ENCODE data around the gene BCL11B. TPM values are rescaled to one million over a fixed set of nuclear protein-coding genes. Genes with fewer than 3 reads are reported as not detected.

Gene BCL11B
- total and polyA plus RNA-seq, 2 donors (not counting 1 experiment from before 2014, with no cell fraction given), result under 0.01 TPM; not detected in 1

DNA sequence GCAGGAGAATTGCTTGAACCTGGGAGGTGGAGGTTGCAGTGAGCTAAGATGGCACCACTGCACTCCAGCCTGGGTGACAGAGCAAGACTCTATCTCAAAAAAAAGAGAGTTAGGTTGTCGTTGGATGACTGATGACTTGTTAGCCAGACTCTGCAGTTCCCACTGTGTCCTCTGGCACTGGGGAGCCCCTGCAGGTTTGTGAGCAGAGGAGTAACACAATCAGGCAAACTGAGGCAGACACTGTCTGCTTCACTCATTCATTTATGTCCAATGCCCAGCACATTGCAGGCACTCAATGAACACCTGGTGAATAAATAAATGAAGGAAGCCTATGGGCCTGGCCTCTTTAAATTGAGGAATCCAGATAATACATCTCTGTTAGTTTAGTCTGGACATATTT is 41.2 kb upstream of the BCL11B start:
- no peak for TF ChIP-seq CTCF (conservative IDR thresholded peaks at IDR 0.05 in 1 of 2, IDR thresholded peaks at IDR 0.05 in 1 of 2; ENCODE audit: low read depth in 1 of 2, low read length in 2 of 2)
- TF ChIP-seq EZH2 (IDR thresholded peaks at IDR 0.05; ENCODE audit: low read length, missing control alignments), result no peak
- Histone ChIP-seq H3K4me1 (ENCODE audit: control insufficient read depth, extremely low read depth, insufficient read depth, low read length) (no peaks in the 10 kb centered on the region), H3K4me2 (ENCODE audit: extremely low read depth, insufficient read depth, low read length) (no peak overlapping the region), H2AFZ (ENCODE audit: low read length) (no peak overlapping the region), H3K27ac (ENCODE audit: insufficient read depth, low read length) (no peak overlapping the region), H3K9ac (ENCODE audit: insufficient read depth, low read length) (no peak overlapping the region), H3K4me3 (replicated peaks in 1 of 4; ENCODE audit: control extremely low read depth in 1 of 4, insufficient read depth in 1 of 4, low read depth in 3 of 4, low read length in 4 of 4) (no peak overlapping the region), H3K27me3 (ENCODE audit: control insufficient read depth, insufficient read depth, low read length) (no peaks in the 10 kb centered on the region), H3K9me3 (ENCODE audit: control insufficient read depth, insufficient read depth, low read depth, low read length) (no peaks in the 10 kb centered on the region), H3K79me2 (ENCODE audit: control insufficient read depth, insufficient read depth, low read length) (no peaks in the 10 kb centered on the region), H3K36me3 (ENCODE audit: control insufficient read depth, insufficient read depth, low read length) (no peaks in the 10 kb centered on the region), H4K20me1 (ENCODE audit: control insufficient read depth, extremely low read depth, insufficient read depth, low read length) (no peaks in the 10 kb centered on the region)
- no peak for DNase-seq (ENCODE audit: low read depth in 2 of 2)

GRCh38 chr14:99312106-99312505 is 40.1 kb upstream of the BCL11B start:
- Histone ChIP-seq H4K20me1 (ENCODE audit: control insufficient read depth, extremely low read depth, insufficient read depth, low read length) (no peaks in the 10 kb centered on the region), H3K4me3 (replicated peaks in 1 of 4; ENCODE audit: control extremely low read depth in 1 of 4, insufficient read depth in 1 of 4, low read depth in 3 of 4, low read length in 4 of 4) (no peak overlapping the region), H3K4me2 (ENCODE audit: extremely low read depth, insufficient read depth, low read length) (no peak overlapping the region), H3K27me3 (ENCODE audit: control insufficient read depth, insufficient read depth, low read length) (no peaks in the 10 kb centered on the region), H3K79me2 (ENCODE audit: control insufficient read depth, insufficient read depth, low read length) (no peaks in the 10 kb centered on the region), H3K36me3 (ENCODE audit: control insufficient read depth, insufficient read depth, low read length) (no peaks in the 10 kb centered on the region), H3K9ac (ENCODE audit: insufficient read depth, low read length) (no peak overlapping the region), H3K27ac (ENCODE audit: insufficient read depth, low read length) (no peak overlapping the region), H3K9me3 (ENCODE audit: control insufficient read depth, insufficient read depth, low read depth, low read length) (no peaks in the 10 kb centered on the region), H3K4me1 (ENCODE audit: control insufficient read depth, extremely low read depth, insufficient read depth, low read length) (no peaks in the 10 kb centered on the region), H2AFZ (ENCODE audit: low read length) (no peak overlapping the region)
- TF ChIP-seq EZH2 (IDR thresholded peaks at IDR 0.05; ENCODE audit: low read length, missing control alignments) (no peak), CTCF (conservative IDR thresholded peaks at IDR 0.05 in 1 of 2, IDR thresholded peaks at IDR 0.05 in 1 of 2; ENCODE audit: low read depth in 1 of 2, low read length in 2 of 2) (no peak)
- DNase-seq (ENCODE audit: low read depth in 2 of 2), result no peak

- no peak for DNase-seq (ENCODE audit: low read depth in 2 of 2)
- TF ChIP-seq CTCF (conservative IDR thresholded peaks at IDR 0.05 in 1 of 2, IDR thresholded peaks at IDR 0.05 in 1 of 2; ENCODE audit: low read depth in 1 of 2, low read length in 2 of 2), result no peak
- no peak for TF ChIP-seq EZH2 (IDR thresholded peaks at IDR 0.05; ENCODE audit: low read length, missing control alignments)
- H3K36me3 ChIP-seq (ENCODE audit: control insufficient read depth, insufficient read depth, low read length), result no peaks in the 10 kb centered on the region
- H3K27ac ChIP-seq (ENCODE audit: insufficient read depth, low read length), result no peak overlapping the region
- no peak overlapping the region for H3K4me3 ChIP-seq (replicated peaks in 1 of 4; ENCODE audit: control extremely low read depth in 1 of 4, insufficient read depth in 1 of 4, low read depth in 3 of 4, low read length in 4 of 4)
- H2AFZ ChIP-seq (ENCODE audit: low read length), result no peak overlapping the region
- no peaks in the 10 kb centered on the region for H3K79me2 ChIP-seq (ENCODE audit: control insufficient read depth, insufficient read depth, low read length)
- H3K9me3 ChIP-seq (ENCODE audit: control insufficient read depth, insufficient read depth, low read depth, low read length), result no peaks in the 10 kb centered on the region
- no peak overlapping the region for H3K9ac ChIP-seq (ENCODE audit: insufficient read depth, low read length)
- H3K4me1 ChIP-seq (ENCODE audit: control insufficient read depth, extremely low read depth, insufficient read depth, low read length), result no peaks in the 10 kb centered on the region
- no peaks in the 10 kb centered on the region for H4K20me1 ChIP-seq (ENCODE audit: control insufficient read depth, extremely low read depth, insufficient read depth, low read length)
- no peaks in the 10 kb centered on the region for H3K27me3 ChIP-seq (ENCODE audit: control insufficient read depth, insufficient read depth, low read length)
- H3K4me2 ChIP-seq (ENCODE audit: extremely low read depth, insufficient read depth, low read length), result no peak overlapping the region
Observed at GRCh38 chr14:99309220-99309766, 37.3 kb upstream of the BCL11B start.
